GM19467 (cell line): ENCODE data around the gene SERTAD3.
"Not testable (repeated sequence)": the region's sequence is repeated elsewhere in the genome, so short reads cannot be mapped to it uniquely, and the experiment has no call there.

Source experiments
- ATAC-seq: cut with Tn5 transposase; IDR thresholded peaks from one replicate; pipeline ENCODE4 v1.9.1; 2021; ENCODE audit warnings: mild to moderate bottlenecking, moderate library complexity; ENCODE audit not compliant: unreplicated experiment

SERTAD3 gene

DNA sequence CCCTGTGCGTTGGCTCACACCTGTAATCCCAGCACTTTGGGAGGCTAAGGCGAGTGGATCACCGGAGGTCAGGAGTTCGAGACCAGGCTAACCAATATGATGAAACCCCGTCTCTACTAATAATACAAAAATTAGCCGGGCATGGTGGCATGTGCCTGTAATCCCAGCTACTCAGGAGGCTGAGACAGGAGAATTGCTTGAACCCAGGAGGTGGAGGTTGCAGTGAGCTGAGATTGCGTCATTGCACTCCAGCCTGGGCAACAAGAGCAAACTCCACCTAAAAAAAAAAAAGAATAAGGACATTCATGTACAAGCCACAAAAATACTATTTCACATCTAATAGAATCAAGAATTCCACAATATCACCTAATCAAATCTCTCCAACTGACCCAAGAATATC lies 15.9 kb downstream of the SERTAD3 start:
- not testable (repeated sequence) for ATAC-seq

- peak; percentile 85 for ATAC-seq
Measured at GRCh38 chr19:40425450-40426287, 18.5 kb downstream of the SERTAD3 start, which contains the start of gene SERTAD1. SERTAD1 (minus strand) TSS chr19:40425992; CDS start chr19:40423546, 2,446 bp downstream.

DNA sequence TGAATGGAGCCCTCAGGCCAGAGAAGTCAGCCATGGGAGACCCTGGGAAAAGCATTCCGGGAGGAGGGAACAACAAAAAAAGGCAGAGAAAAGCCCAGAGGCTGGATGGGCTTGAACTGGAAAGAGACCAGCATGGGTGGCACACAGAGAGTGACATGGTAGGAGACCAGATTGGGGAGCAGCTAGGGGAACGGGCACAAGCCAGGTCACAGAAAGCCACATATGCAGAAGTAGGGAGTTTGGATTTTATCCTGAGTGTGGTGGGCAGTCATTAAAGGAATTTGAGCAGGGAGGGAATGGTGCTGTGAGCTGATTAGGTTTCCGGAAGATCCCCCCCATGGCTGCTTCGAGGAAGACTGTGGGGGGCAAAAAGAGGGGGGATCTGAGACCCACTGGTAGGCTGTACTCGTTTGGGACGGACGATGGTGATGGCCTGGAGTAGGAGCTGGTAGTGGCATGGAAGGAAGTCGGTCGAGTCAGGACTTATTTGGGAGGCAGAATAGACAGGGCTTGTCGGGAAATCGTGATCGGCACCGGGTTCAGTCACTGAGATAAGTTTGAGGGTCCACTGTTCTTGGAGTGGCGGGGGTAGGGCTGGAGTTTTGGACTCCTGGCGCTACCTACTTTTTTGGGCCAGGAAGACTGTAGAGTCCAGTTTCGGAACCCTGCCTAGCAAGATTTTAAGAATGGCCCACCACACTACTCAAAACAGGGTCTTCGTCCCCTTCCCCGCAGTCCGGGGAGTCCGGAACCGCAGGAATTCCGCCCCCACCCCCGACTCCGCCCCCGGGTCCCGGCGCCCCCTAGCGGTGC lies 19.3 kb downstream of the SERTAD3 start:
- ATAC-seq, result no peak

DNA sequence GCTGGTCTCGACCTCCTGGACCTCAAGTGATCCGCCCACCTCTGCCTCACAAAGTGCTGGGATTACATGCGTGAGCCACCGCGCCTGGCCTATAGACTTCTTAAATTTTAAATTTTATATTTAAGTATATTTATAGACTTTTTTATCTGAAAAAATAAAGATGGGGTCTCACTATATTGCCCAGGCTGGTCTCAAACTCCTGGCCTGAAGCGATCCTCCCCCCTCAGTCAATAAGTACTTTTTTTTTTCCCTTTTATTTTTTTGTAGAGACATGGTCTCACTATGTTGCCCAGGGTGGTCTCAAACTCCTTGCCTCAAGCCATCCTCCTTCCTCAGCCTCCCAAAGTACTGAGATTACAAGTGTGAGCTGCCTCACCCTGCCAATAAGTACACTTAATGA lies 20.2 kb downstream of the SERTAD3 start:
- ATAC-seq, result no peak

- no peak for ATAC-seq
Measured at GRCh38 chr19:40422748-40423566, 21.2 kb downstream of the SERTAD3 start.

GRCh38 chr19:40421993-40422747 lies 22.0 kb downstream of the SERTAD3 start:
- no peak for ATAC-seq

DNA sequence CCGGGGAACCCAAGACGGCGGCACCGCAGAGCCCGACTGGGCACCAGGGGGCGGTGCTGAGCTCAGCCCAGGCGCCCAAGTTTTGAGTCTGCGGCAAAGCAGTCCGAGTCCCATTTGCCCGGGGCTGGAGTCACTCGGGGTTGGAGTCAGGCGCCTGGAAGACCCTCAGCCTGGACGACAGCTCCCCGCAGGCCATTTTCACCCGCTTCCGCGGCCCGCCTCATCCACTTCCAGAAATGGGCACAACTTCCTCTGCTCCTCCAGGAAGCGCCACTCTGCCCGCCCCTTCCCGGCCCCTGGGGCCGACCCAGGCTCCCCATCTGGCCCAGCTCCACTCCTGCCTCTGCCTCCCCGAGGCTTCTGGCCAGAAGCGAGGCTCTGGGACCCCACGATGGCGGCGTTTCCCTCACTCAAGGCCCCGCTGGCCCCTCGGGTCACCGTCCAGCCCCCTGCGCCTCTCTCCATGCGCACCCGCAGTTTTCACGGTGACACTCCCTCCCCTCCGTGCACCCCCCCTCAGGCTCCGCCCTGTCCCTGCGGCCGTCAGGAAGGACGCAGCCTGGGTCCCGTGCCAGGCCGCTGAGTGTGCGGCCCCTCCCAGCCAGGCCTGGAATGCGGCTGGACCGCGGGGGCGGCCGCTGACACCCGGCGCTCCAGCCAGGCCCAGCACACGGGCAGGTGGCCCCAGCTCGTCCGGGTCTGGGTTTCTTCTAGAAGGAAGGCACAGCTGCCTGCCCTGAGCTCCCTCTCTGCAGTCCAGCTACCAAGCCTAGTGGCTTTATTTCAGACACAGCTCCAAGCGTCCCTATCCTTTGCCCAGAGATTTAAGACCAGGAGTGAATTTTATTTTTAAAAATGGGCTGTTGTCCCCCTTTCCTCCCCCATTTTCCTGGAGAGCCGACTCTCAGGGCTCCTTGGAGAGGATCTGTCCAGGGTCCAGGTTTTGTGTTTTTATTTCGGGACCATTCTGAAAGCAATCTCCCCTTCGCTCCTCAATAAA lies 23.1 kb downstream of the SERTAD3 start:
- ATAC-seq, result no peak

- ATAC-seq, result no peak
Measured at GRCh38 chr19:40420451-40420765, 23.7 kb downstream of the SERTAD3 start.

DNA sequence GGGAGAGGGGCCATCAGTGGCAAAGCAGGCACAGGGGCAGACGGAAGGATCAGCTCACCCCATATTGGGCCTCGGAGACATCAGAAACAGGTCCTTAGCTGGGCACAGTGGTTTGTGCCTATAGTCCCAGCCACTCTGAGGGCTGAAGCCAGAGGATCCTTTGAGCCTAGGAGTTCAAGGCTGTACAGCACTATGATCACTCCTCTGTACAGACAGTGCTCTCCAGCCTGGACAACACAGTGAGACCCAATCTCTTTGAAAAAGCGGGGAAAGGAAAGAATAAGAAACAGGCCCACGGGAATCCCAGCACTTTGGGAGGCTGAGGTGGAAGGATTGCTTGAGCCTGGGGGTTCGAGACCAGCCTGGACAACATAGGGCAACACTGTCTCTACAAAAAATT lies 24.4 kb downstream of the SERTAD3 start:
- no peak for ATAC-seq

DNA sequence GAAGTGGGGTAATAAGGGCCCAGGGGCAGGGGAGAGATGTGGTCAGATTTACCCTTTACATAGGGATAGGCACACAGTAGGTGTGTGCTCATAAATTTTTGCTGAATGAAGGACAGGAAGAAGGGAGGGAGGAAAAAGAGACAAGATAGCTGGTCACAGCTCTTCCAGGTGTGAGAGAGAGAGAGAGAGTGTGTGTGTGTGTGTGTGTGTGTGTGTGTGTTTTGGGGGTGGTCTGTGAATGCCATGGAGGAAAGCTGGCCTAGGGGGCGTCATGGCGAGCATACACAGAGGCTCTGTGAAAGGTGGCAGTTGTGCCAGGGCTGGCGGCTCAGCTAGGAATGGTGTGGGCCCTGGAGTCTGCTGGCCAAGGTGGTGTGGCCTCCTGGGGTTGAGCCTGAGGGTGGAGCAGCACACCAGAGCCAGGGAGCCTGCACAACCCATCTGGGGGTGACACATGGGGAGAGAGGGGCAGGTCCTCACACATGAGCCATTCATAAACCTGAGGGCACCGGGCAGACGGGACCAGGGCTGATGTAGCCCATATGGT lies 25.0 kb downstream of the SERTAD3 start:
- ATAC-seq, result no peak

- ATAC-seq, result no peak
Measured at GRCh38 chr19:40418040-40418439, 26.1 kb downstream of the SERTAD3 start.

- no peak for ATAC-seq
Measured at GRCh38 chr19:40417643-40417981, 26.5 kb downstream of the SERTAD3 start.

DNA sequence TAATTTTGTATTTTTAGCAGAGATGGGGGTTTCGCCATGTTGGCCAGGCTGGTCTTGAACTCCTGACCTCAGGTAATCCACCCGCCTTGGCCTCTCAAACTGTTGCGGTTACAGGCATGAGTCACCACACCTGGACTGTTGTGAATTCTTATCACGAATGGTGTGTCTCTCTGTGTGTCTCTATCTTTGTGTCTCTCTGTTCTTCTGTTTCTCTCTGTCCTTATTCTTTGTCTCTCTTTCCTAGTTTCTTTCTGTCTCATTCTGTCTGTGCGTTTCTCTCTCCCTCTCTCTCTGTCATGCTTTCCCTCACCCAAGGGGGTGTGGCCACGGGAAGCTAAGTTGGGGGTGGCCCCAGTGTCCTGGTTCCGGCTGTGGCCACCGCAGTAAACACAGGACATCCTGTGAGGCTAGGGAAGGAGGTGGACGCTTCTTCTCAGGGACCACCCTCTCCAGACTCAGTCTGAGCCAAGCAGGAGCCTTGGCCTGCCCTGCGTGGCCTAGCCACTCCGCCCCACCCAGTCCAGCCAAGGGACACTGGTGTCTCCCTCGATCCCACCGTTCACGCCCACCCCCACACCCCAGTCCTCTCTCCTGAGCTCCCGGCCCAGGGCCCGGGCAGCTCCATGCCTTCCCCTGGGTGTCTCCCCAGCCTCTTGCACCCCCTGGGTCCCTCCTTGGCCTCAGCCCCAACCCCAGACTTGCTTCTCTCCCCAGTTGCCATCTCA lies 27.1 kb downstream of the SERTAD3 start:
- no peak for ATAC-seq

GRCh38 chr19:40415768-40416167 lies 28.4 kb downstream of the SERTAD3 start:
- no peak for ATAC-seq

- ATAC-seq, result no peak
Measured at GRCh38 chr19:40414542-40415535, 29.3 kb downstream of the SERTAD3 start.

DNA sequence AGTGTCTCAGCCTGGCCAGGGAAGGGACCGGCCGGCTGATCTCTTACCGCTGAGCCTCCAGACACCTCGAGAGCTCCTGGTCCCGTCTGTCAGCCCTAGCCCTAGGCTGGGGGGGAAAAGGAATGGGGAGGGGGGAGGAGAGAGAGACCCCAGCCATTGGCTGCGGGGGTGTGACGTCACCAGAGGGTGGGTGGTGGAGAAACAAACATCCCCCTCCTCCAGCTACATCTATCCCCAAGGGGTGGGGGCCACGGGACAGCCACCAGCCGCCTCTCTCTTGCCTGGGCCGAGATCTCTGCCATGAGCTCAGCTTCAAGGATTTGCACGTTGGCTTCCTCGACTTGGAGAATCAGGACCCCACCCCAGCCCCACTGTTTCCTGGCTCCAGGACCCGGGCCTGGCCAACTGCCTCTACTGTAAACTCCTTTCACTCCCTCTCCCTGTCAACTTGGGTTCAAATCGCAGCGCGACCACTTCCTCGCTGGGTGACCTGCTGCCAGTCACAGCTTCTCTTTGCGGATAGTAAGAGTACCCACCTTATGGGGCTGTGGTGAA lies 30.8 kb downstream of the SERTAD3 start, which contains the start of gene PRX:
TSS of gene PRX (minus strand) at position 88 of the 555 bp plus-strand sequence. CDS start 5,446 bp downstream, outside the sequence.
- no peak for ATAC-seq

DNA sequence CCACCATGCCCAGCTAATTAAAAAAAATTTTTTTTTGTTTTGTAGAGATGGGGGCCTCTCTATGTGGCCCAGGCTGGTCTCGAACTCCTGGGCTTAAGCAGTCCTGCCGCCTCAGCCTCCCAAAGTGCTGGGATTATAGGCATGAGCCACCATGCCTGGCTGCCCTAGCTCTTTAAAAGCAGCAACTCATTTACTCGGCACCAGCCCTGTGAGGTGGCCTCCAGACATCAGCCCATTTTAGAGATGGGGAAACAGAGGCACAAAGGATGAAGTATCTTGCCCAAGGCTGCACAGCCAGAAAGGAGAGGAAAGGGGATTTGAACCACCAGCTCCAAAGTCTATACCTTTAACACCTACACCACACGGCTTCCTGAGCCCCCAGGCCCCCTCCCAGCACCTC lies 31.3 kb downstream of the SERTAD3 start:
- ATAC-seq, result no peak
